HAP-1 (cell line): ENCODE measurements around the gene NR3C1.

Source experiments
- DNase-seq, 2 experiments: peaks; one replicate each; pipeline ENCODE4 v3.0.0-alpha.2; 2016 to 2020; ENCODE audit warnings: low spot score in 2 of 2
- H3K27me3 ChIP-seq: fragments of 250-450 bp; sonication (Bioruptor Pico); 2 replicates; pipeline ENCODE4 v1.5.1; 2020; ENCODE audit warnings: low read depth, mild to moderate bottlenecking, moderate library complexity
- H3K36me3 ChIP-seq: fragments of 250-450 bp; sonication (Bioruptor Pico); replicated peaks from 2 replicates; pipeline ENCODE4 v1.5.1; 2020; ENCODE audit warnings: mild to moderate bottlenecking
- H3K4me1 ChIP-seq: fragments of 250-450 bp; sonication (Bioruptor Pico); 2 replicates; pipeline ENCODE4 v1.5.1; 2020; ENCODE audit warnings: mild to moderate bottlenecking
- H3K4me3 ChIP-seq: fragments of 250-450 bp; sonication (Bioruptor Pico); 2 replicates; pipeline ENCODE4 v1.5.1; 2020; ENCODE audit warnings: mild to moderate bottlenecking, moderate library complexity
- H3K9me3 ChIP-seq: fragments of 250-450 bp; sonication (Bioruptor Pico); 2 replicates; pipeline ENCODE4 v1.5.1; 2020; ENCODE audit warnings: mild to moderate bottlenecking, moderate library complexity
- in situ Hi-C: fragments of 300-500 bp; cut with MboI; formaldehyde crosslinking; loops from 3 replicates; pipeline ENCODE4 v1.14.3; 2020; ENCODE audit warnings: low sequenced_read_pairs, inconsistent platforms, mixed read lengths

NR3C1 gene

GRCh38 chr5:143265995-143266394, 137.5 kb downstream of the NR3C1 start:
- in situ Hi-C loops = no loop called here
- H3K36me3 ChIP-seq = no peaks in the 10 kb centered on the region
- no peak for DNase-seq
- no peaks in the 10 kb centered on the region for H3K4me1 ChIP-seq
- no peaks in the 10 kb centered on the region for H3K9me3 ChIP-seq
- H3K27me3 ChIP-seq = no peaks in the 10 kb centered on the region
- H3K4me3 ChIP-seq = no peak overlapping the region

- DNase-seq = no peak
- Histone ChIP-seq H3K4me1 (no peaks in the 10 kb centered on the region), H3K27me3 (no peaks in the 10 kb centered on the region), H3K9me3 (no peaks in the 10 kb centered on the region), H3K4me3 (no peak overlapping the region), H3K36me3 (no peaks in the 10 kb centered on the region)
- in situ Hi-C loops = no loop called here
Observed at GRCh38 chr5:143263272-143263810, 140.1 kb downstream of the NR3C1 start.

GRCh38 chr5:143262393-143263174, 140.9 kb downstream of the NR3C1 start:
- Histone ChIP-seq H3K4me3 (no peak overlapping the region), H3K9me3 (no peaks in the 10 kb centered on the region), H3K27me3 (no peaks in the 10 kb centered on the region), H3K36me3 (no peaks in the 10 kb centered on the region), H3K4me1 (no peaks in the 10 kb centered on the region)
- DNase-seq = no peak
- in situ Hi-C loops = no loop called here

- in situ Hi-C loops = no loop called here
- no peak for DNase-seq
- Histone ChIP-seq H3K27me3 (no peaks in the 10 kb centered on the region), H3K4me1 (no peaks in the 10 kb centered on the region), H3K9me3 (no peaks in the 10 kb centered on the region), H3K4me3 (no peak overlapping the region), H3K36me3 (no peaks in the 10 kb centered on the region)
Observed at GRCh38 chr5:143261748-143262392, 141.6 kb downstream of the NR3C1 start.

- no peaks in the 10 kb centered on the region for H3K9me3 ChIP-seq
- no peak for DNase-seq
- in situ Hi-C loops = no loop called here
- no peaks in the 10 kb centered on the region for H3K36me3 ChIP-seq
- H3K4me1 ChIP-seq = no peaks in the 10 kb centered on the region
- H3K27me3 ChIP-seq = no peaks in the 10 kb centered on the region
- H3K4me3 ChIP-seq = no peak overlapping the region
Observed at GRCh38 chr5:143259254-143259605, 144.3 kb downstream of the NR3C1 start.

- no peak overlapping the region for H3K4me3 ChIP-seq
- H3K9me3 ChIP-seq = no peaks in the 10 kb centered on the region
- H3K4me1 ChIP-seq = no peaks in the 10 kb centered on the region
- in situ Hi-C loops = no loop called here
- no peak for DNase-seq
- H3K27me3 ChIP-seq = no peaks in the 10 kb centered on the region
- H3K36me3 ChIP-seq = no peaks in the 10 kb centered on the region
Observed at GRCh38 chr5:143258559-143259253, 144.8 kb downstream of the NR3C1 start.

- no peaks in the 10 kb centered on the region for H3K4me1 ChIP-seq
- no peaks in the 10 kb centered on the region for H3K9me3 ChIP-seq
- DNase-seq = no peak
- in situ Hi-C loops = no loop called here
- H3K36me3 ChIP-seq = no peaks in the 10 kb centered on the region
- H3K4me3 ChIP-seq = no peak overlapping the region
- H3K27me3 ChIP-seq = no peaks in the 10 kb centered on the region
Observed at GRCh38 chr5:143254819-143255218, 148.7 kb downstream of the NR3C1 start.

- Histone ChIP-seq H3K9me3 (no peaks in the 10 kb centered on the region), H3K4me1 (no peaks in the 10 kb centered on the region), H3K27me3 (no peaks in the 10 kb centered on the region), H3K4me3 (no peak overlapping the region), H3K36me3 (no peaks in the 10 kb centered on the region)
- DNase-seq = no peak
- in situ Hi-C loops = no loop called here
Observed at GRCh38 chr5:143251946-143252345, 151.5 kb downstream of the NR3C1 start.

GRCh38 chr5:143251190-143251589, 152.3 kb downstream of the NR3C1 start:
- in situ Hi-C loops = no loop called here
- no peaks in the 10 kb centered on the region for H3K9me3 ChIP-seq
- no peaks in the 10 kb centered on the region for H3K4me1 ChIP-seq
- DNase-seq = no peak
- H3K36me3 ChIP-seq = no peaks in the 10 kb centered on the region
- no peaks in the 10 kb centered on the region for H3K27me3 ChIP-seq
- H3K4me3 ChIP-seq = no peak overlapping the region

GRCh38 chr5:143249851-143250250, 153.6 kb downstream of the NR3C1 start:
- H3K36me3 ChIP-seq = no peaks in the 10 kb centered on the region
- no peak for DNase-seq
- H3K27me3 ChIP-seq = no peaks in the 10 kb centered on the region
- H3K9me3 ChIP-seq = no peaks in the 10 kb centered on the region
- no peaks in the 10 kb centered on the region for H3K4me1 ChIP-seq
- in situ Hi-C loops = no loop called here
- H3K4me3 ChIP-seq = no peak overlapping the region

- DNase-seq = no peak
- Histone ChIP-seq H3K9me3 (no peaks in the 10 kb centered on the region), H3K36me3 (no peaks in the 10 kb centered on the region), H3K4me3 (no peak overlapping the region), H3K4me1 (no peaks in the 10 kb centered on the region), H3K27me3 (no peaks in the 10 kb centered on the region)
- in situ Hi-C loops = no loop called here
Observed at GRCh38 chr5:143248822-143249579, 154.5 kb downstream of the NR3C1 start.

- Histone ChIP-seq H3K9me3 (no peaks in the 10 kb centered on the region), H3K4me1 (no peaks in the 10 kb centered on the region), H3K27me3 (no peaks in the 10 kb centered on the region), H3K36me3 (no peaks in the 10 kb centered on the region), H3K4me3 (no peak overlapping the region)
- no peak for DNase-seq
- in situ Hi-C loops = no loop called here
Observed at GRCh38 chr5:143248391-143248790, 155.1 kb downstream of the NR3C1 start.

- no peaks in the 10 kb centered on the region for H3K4me1 ChIP-seq
- H3K4me3 ChIP-seq = no peak overlapping the region
- no peaks in the 10 kb centered on the region for H3K36me3 ChIP-seq
- DNase-seq = no peak
- in situ Hi-C loops = no loop called here
- no peaks in the 10 kb centered on the region for H3K9me3 ChIP-seq
- no peaks in the 10 kb centered on the region for H3K27me3 ChIP-seq
Observed at GRCh38 chr5:143247134-143247815, 156.2 kb downstream of the NR3C1 start.
